ENCODE data around the gene ZBTB47.
A peak's percentile ranks its signal among the peaks of the same experiment; 100 is the strongest.

The ZBTB47 gene

GRCh38 chr3:42692667-42693529 lies 39.4 kb downstream of the ZBTB47 start:
- in situ Hi-C loops (cut with HindIII; ENCODE audit: low pct_unique_long_range_greater_than_20kb, low sequenced_read_pairs), result no loop called here
- no peak for DNase-seq (ENCODE audit: low read depth in 1 of 2, low spot score in 1 of 2)
- no peak for TF ChIP-seq JUND (IDR thresholded peaks at IDR 0.05; ENCODE audit: low read depth)

- no peak for DNase-seq (ENCODE audit: low read depth in 1 of 2, low spot score in 1 of 2)
- no peak for TF ChIP-seq JUND (IDR thresholded peaks at IDR 0.05; ENCODE audit: low read depth)
- in situ Hi-C loops (cut with HindIII; ENCODE audit: low pct_unique_long_range_greater_than_20kb, low sequenced_read_pairs), result no loop called here
Observed at GRCh38 chr3:42693530-42693930, 40.0 kb downstream of the ZBTB47 start.

- no peak for TF ChIP-seq JUND (IDR thresholded peaks at IDR 0.05; ENCODE audit: low read depth)
- DNase-seq (ENCODE audit: low read depth in 1 of 2, low spot score in 1 of 2), result no peak
- in situ Hi-C loops (cut with HindIII; ENCODE audit: low pct_unique_long_range_greater_than_20kb, low sequenced_read_pairs), result no loop called here
Observed at GRCh38 chr3:42694366-42694765, 40.9 kb downstream of the ZBTB47 start.

GRCh38 chr3:42696356-42697288 lies 43.1 kb downstream of the ZBTB47 start:
- in situ Hi-C loops (cut with HindIII; ENCODE audit: low pct_unique_long_range_greater_than_20kb, low sequenced_read_pairs), result no loop called here
- no peak for TF ChIP-seq JUND (IDR thresholded peaks at IDR 0.05; ENCODE audit: low read depth)

GRCh38 chr3:42697289-42698051 lies 44.0 kb downstream of the ZBTB47 start:
- no peak for DNase-seq (ENCODE audit: low read depth in 1 of 2, low spot score in 1 of 2)
- TF ChIP-seq JUND (IDR thresholded peaks at IDR 0.05; ENCODE audit: low read depth), result no peak
- in situ Hi-C loops (cut with HindIII; ENCODE audit: low pct_unique_long_range_greater_than_20kb, low sequenced_read_pairs), result no loop called here

More at GRCh38 chr3:42696356-42697288, 43.1 kb downstream of the ZBTB47 start:
- no peak for DNase-seq (ENCODE audit: low read depth in 1 of 2, low spot score in 1 of 2)

GRCh38 chr3:42698216-42698910 lies 44.9 kb downstream of the ZBTB47 start:
- no peak for DNase-seq (ENCODE audit: low read depth in 1 of 2, low spot score in 1 of 2)
- TF ChIP-seq JUND (IDR thresholded peaks at IDR 0.05; ENCODE audit: low read depth), result no peak
- in situ Hi-C loops (cut with HindIII; ENCODE audit: low pct_unique_long_range_greater_than_20kb, low sequenced_read_pairs), result no loop called here

- no peak for DNase-seq (ENCODE audit: low read depth in 1 of 2, low spot score in 1 of 2)
- in situ Hi-C loops (cut with HindIII; ENCODE audit: low pct_unique_long_range_greater_than_20kb, low sequenced_read_pairs), result no loop called here
- TF ChIP-seq JUND (IDR thresholded peaks at IDR 0.05; ENCODE audit: low read depth), result no peak
Observed at GRCh38 chr3:42698911-42699230, 45.4 kb downstream of the ZBTB47 start.

GRCh38 chr3:42699511-42699971 lies 46.0 kb downstream of the ZBTB47 start:
- TF ChIP-seq JUND (IDR thresholded peaks at IDR 0.05; ENCODE audit: low read depth), result no peak
- in situ Hi-C loops (cut with HindIII; ENCODE audit: low pct_unique_long_range_greater_than_20kb, low sequenced_read_pairs), result no loop called here
- no peak for DNase-seq (ENCODE audit: low read depth in 1 of 2, low spot score in 1 of 2)

- TF ChIP-seq JUND (IDR thresholded peaks at IDR 0.05; ENCODE audit: low read depth), result no peak
- no peak for DNase-seq (ENCODE audit: low read depth in 1 of 2, low spot score in 1 of 2)
- in situ Hi-C loops (cut with HindIII; ENCODE audit: low pct_unique_long_range_greater_than_20kb, low sequenced_read_pairs), result no loop called here
Observed at GRCh38 chr3:42700366-42701288, 47.1 kb downstream of the ZBTB47 start.

- DNase-seq (ENCODE audit: low read depth in 1 of 2, low spot score in 1 of 2), result peak; percentile 67 to 87
- no peak for TF ChIP-seq JUND (IDR thresholded peaks at IDR 0.05; ENCODE audit: low read depth)
- in situ Hi-C loops (cut with HindIII; ENCODE audit: low pct_unique_long_range_greater_than_20kb, low sequenced_read_pairs), result no loop called here
Observed at GRCh38 chr3:42701371-42702065, 48.0 kb downstream of the ZBTB47 start.
